Vagina (tissue), 2 donors: ENCODE results near the gene PDE9A.

ENCODE experiments used
- POLR2A ChIP-seq, 2 donors: fragments of 450-650 bp; IDR thresholded peaks; one replicate each; pipeline ENCODE4 v1.6.1; 2017; ENCODE audit warnings: antibody characterized with exemption in 2 of 2, mild to moderate bottlenecking in 2 of 2, moderate library complexity in 2 of 2
- TF ChIP-seq, protein P1 (sequence below), 3 experiments: fragments of 450-650 bp in 2 of 3; fragments of 200-600 bp in 1 of 3; sonication (generic) in 1 of 3; IDR thresholded peaks; one replicate each; pipeline ENCODE4 v1.5.1; 2017 to 2019; ENCODE audit warnings: antibody characterized with exemption in 3 of 3, mild to moderate bottlenecking in 2 of 3, moderate library complexity in 2 of 3

- TF ChIP-seq POLR2A (IDR thresholded peaks at IDR 0.05): no peak
- TF ChIP-seq, protein P1, sequence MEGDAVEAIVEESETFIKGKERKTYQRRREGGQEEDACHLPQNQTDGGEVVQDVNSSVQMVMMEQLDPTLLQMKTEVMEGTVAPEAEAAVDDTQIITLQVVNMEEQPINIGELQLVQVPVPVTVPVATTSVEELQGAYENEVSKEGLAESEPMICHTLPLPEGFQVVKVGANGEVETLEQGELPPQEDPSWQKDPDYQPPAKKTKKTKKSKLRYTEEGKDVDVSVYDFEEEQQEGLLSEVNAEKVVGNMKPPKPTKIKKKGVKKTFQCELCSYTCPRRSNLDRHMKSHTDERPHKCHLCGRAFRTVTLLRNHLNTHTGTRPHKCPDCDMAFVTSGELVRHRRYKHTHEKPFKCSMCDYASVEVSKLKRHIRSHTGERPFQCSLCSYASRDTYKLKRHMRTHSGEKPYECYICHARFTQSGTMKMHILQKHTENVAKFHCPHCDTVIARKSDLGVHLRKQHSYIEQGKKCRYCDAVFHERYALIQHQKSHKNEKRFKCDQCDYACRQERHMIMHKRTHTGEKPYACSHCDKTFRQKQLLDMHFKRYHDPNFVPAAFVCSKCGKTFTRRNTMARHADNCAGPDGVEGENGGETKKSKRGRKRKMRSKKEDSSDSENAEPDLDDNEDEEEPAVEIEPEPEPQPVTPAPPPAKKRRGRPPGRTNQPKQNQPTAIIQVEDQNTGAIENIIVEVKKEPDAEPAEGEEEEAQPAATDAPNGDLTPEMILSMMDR (IDR thresholded peaks at IDR 0.05): no peak
Measured at GRCh38 chr21:42699196-42699595, 45.8 kb downstream of the PDE9A start.
